ENCODE measurements around the gene EPC1. TPM values are rescaled to one million over a fixed set of nuclear protein-coding genes. Genes with fewer than 3 reads are reported as not detected.

Gene EPC1
- total and polyA plus RNA-seq, 9 of the 15 experiments (the other 6 are each of a cell fraction or from before 2014, with no cell fraction given): 7.0 to 43.6 (median 16.1) TPM

DNA sequence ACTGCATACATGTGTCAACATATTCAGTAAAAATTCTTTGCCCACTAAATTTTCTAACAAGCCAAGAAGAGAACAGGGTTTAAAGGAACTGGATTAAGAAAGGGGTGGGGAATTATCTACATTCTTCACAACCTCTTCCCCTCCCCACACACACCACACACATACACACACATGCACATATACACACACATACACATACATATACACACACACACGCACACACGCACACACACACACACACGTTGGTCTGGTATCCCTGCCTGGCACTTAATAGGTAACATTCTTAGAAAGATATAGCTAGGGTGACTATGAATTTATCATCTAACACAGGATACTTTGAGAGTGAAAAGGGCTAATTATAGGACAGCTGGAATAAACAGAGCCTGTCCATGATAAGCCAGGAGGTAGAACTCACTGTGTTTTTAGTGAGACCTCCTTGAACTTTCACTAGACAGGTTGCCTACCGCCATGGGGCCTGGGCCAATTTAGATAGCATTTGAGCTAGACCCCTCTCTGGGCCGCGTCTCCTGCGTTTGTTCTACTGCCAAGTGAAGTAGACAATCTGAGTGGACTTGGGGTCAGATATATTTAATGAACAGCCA, 33.1 kb upstream of the EPC1 start (continued):
- TF ChIP-seq ZFP1 (CRISPR knock-in tag; IDR thresholded peaks at IDR 0.05): no peak
- TF ChIP-seq, protein P1, sequence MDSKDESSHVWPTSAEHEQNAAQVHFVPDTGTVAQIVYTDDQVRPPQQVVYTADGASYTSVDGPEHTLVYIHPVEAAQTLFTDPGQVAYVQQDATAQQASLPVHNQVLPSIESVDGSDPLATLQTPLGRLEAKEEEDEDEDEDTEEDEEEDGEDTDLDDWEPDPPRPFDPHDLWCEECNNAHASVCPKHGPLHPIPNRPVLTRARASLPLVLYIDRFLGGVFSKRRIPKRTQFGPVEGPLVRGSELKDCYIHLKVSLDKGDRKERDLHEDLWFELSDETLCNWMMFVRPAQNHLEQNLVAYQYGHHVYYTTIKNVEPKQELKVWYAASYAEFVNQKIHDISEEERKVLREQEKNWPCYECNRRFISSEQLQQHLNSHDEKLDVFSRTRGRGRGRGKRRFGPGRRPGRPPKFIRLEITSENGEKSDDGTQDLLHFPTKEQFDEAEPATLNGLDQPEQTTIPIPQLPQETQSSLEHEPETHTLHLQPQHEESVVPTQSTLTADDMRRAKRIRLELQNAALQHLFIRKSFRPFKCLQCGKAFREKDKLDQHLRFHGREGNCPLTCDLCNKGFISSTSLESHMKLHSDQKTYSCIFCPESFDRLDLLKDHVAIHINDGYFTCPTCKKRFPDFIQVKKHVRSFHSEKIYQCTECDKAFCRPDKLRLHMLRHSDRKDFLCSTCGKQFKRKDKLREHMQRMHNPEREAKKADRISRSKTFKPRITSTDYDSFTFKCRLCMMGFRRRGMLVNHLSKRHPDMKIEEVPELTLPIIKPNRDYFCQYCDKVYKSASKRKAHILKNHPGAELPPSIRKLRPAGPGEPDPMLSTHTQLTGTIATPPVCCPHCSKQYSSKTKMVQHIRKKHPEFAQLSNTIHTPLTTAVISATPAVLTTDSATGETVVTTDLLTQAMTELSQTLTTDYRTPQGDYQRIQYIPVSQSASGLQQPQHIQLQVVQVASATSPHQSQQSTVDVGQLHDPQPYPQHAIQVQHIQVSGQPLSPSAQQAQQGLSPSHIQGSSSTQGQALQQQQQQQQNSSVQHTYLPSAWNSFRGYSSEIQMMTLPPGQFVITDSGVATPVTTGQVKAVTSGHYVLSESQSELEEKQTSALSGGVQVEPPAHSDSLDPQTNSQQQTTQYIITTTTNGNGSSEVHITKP (IDR thresholded peaks at IDR 0.05; ENCODE audit: partially characterized antibody): peak; percentile 38
- TF ChIP-seq, protein P2, sequence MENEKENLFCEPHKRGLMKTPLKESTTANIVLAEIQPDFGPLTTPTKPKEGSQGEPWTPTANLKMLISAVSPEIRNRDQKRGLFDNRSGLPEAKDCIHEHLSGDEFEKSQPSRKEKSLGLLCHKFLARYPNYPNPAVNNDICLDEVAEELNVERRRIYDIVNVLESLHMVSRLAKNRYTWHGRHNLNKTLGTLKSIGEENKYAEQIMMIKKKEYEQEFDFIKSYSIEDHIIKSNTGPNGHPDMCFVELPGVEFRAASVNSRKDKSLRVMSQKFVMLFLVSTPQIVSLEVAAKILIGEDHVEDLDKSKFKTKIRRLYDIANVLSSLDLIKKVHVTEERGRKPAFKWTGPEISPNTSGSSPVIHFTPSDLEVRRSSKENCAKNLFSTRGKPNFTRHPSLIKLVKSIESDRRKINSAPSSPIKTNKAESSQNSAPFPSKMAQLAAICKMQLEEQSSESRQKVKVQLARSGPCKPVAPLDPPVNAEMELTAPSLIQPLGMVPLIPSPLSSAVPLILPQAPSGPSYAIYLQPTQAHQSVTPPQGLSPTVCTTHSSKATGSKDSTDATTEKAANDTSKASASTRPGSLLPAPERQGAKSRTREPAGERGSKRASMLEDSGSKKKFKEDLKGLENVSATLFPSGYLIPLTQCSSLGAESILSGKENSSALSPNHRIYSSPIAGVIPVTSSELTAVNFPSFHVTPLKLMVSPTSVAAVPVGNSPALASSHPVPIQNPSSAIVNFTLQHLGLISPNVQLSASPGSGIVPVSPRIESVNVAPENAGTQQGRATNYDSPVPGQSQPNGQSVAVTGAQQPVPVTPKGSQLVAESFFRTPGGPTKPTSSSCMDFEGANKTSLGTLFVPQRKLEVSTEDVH (IDR thresholded peaks at IDR 0.05; ENCODE audit: low read depth, partially characterized antibody): peak; percentile 60
- no peak for TF ChIP-seq ZNF224 (CRISPR knock-in tag; IDR thresholded peaks at IDR 0.05)
- peak in 1 of 2 experiments; percentile 80; a peak in 2 of 4 replicates for TF ChIP-seq ARNT (IDR thresholded peaks at IDR 0.05)
- TF ChIP-seq, protein P3, sequence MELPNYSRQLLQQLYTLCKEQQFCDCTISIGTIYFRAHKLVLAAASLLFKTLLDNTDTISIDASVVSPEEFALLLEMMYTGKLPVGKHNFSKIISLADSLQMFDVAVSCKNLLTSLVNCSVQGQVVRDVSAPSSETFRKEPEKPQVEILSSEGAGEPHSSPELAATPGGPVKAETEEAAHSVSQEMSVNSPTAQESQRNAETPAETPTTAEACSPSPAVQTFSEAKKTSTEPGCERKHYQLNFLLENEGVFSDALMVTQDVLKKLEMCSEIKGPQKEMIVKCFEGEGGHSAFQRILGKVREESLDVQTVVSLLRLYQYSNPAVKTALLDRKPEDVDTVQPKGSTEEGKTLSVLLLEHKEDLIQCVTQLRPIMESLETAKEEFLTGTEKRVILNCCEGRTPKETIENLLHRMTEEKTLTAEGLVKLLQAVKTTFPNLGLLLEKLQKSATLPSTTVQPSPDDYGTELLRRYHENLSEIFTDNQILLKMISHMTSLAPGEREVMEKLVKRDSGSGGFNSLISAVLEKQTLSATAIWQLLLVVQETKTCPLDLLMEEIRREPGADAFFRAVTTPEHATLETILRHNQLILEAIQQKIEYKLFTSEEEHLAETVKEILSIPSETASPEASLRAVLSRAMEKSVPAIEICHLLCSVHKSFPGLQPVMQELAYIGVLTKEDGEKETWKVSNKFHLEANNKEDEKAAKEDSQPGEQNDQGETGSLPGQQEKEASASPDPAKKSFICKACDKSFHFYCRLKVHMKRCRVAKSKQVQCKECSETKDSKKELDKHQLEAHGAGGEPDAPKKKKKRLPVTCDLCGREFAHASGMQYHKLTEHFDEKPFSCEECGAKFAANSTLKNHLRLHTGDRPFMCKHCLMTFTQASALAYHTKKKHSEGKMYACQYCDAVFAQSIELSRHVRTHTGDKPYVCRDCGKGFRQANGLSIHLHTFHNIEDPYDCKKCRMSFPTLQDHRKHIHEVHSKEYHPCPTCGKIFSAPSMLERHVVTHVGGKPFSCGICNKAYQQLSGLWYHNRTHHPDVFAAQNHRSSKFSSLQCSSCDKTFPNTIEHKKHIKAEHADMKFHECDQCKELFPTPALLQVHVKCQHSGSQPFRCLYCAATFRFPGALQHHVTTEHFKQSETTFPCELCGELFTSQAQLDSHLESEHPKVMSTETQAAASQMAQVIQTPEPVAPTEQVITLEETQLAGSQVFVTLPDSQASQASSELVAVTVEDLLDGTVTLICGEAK (IDR thresholded peaks at IDR 0.05): peak; percentile 69; the same call in 1 of the 2 replicates
- TF ChIP-seq, protein P3 (CRISPR knock-in tag; IDR thresholded peaks at IDR 0.05): no peak
- no peak for TF ChIP-seq ZFP36 (IDR thresholded peaks at IDR 0.05; ENCODE audit: low read depth, low read length, partially characterized antibody)
- TF ChIP-seq C11orf30 (IDR thresholded peaks at IDR 0.05; ENCODE audit: low read depth): 0 out of 2 replicates have a peak, but pooled peaks have one; percentile 40

Measured in K562 (cell line).